Pancreas (tissue), 10 donors: ENCODE measurements around the gene ZNF536. TPM values are rescaled to one million over a fixed set of nuclear protein-coding genes. Genes with fewer than 3 reads are reported as not detected.

Source experiments
- ATAC-seq, 4 donors: fragments of 200-7000 bp; cut with Tn5 transposase; one replicate each; pipeline versions ENCODE4 v1.8.0 to v1.9.1; 2020; ENCODE audit warnings: mild to moderate bottlenecking in 4 of 4, moderate library complexity in 4 of 4
- DNase-seq, 6 donors: peaks; one replicate each; pipeline ENCODE4 v3.0.0-alpha.2; 2020
- FAIRE-seq: peaks from 2 replicates; lab custom pipeline; 2012; peaks lifted over from hg19 to GRCh38; lab: Jason Lieb, UNC
- H3K27ac ChIP-seq, 4 donors: fragments of 200-600 bp; sonication (generic); 1 replicate in 3 of 4; 2 replicates in 1 of 4; pipeline versions ENCODE4 v1.5.0 to v1.8.0; 2020
- H3K27me3 ChIP-seq, 4 donors: fragments of 200-600 bp; one replicate each; pipeline ENCODE4 v1.8.0; 2021
- H3K36me3 ChIP-seq, 3 donors: fragments of 200-600 bp; sonication (generic) in 1 of 3; one replicate each; pipeline versions ENCODE4 v1.5.0 to v1.8.0; 2020 to 2021
- H3K4me1 ChIP-seq, 3 donors: fragments of 200-600 bp; one replicate each; pipeline ENCODE4 v1.8.0; 2021
- H3K4me3 ChIP-seq, 4 donors: fragments of 200-600 bp; sonication (generic) in 2 of 4; one replicate each; pipeline versions ENCODE4 v1.5.0 to v1.8.0; 2020 to 2021
- H3K9me3 ChIP-seq, 4 donors: fragments of 200-600 bp; one replicate each; pipeline ENCODE4 v1.8.0; 2021
- WGBS, 2 donors: extraction: QIAGEN DNeasy Blood & Tissue Kit; methylation state at CpG; one replicate each; pipeline ENCODE4 v1.1.7; 2013; 5-methylcytosine and 5-hydroxymethylcytosine counted together
- intact Hi-C, 3 donors: fragments of 100-400 bp; cut with DNase I; formaldehyde crosslinking; loops; one replicate each; pipeline versions ENCODE4 v1.11.1 to v1.14.2; 2022
- polyA plus RNA-seq, 2 donors: library from polyadenylated mRNA; stranded (reverse); fragments of 200-250 nt; gene quantifications; one replicate each; pipeline ENCODE4 v1.2.3, GENCODE V29; 2013
- total RNA-seq, 6 donors: library from RNA; stranded (reverse); fragmentation: NEBNext Ultra II Directional in 4 of 6; extraction: Animal tissue kit (Norgen Biotek cat#: 25700) in 4 of 6; gene quantifications; one replicate each; pipeline versions ENCODE4 v1.2.1 to v1.2.4, GENCODE V29; 2021 to 2023
- TF ChIP-seq, protein P1 (sequence below), 4 donors: fragments of 200-600 bp; sonication (generic) in 3 of 4; IDR thresholded peaks; one replicate each; pipeline versions ENCODE4 v1.5.0 to v1.8.0; 2021; ENCODE audit warnings: antibody characterized with exemption in 4 of 4
- donor health status: healthy with polysubstance abuse.
- donor health status: DM: no; HTN: no; CAD: no; lungs with moderate emphysema.
- donor health status: DM: no; HTN: no; CAD: no.
- donor health status: control.
- donor health status: control.
- donor health status: Bipolar disorder and iron deficiency.
- donor health status: DM: yes; HTN: yes; CAD: no.
- donor health status: DM: no; HTN: no; CAD: no.
- donor health status: DM: no; HTN: no; CAD: no.
- donor health status: DM: yes; HTN: yes; CAD: no.

Gene ZNF536
- total and polyA plus RNA-seq, 8 donors = 0.06 to 1.7 (median 0.13) TPM

DNA sequence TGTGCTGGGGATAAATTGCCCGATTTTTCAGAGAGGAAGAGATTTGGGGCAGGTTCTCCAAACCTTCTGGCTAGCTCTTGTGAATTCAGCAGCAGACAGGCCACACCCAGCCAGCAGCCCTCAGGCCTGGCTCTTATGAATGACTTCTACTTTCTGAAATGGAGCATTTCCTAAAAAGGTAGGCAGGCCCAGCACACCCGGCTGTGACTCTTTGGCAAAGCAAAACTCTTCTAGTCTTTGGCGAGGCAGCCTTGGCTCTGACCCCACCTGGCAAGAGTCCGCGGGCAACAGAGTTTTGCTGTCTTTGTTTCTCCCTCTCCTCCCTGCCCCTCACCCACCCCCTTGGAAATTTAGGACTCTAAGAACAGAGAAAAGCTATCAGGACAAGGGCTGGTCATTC, 221.2 kb downstream of the ZNF536 start:
- WGBS, 2 donors = 73 to 80% methylated on average over 5 of the region's 5 CpGs
- FAIRE-seq = no peak
- DNase-seq = no peak
- TF ChIP-seq, protein P1, sequence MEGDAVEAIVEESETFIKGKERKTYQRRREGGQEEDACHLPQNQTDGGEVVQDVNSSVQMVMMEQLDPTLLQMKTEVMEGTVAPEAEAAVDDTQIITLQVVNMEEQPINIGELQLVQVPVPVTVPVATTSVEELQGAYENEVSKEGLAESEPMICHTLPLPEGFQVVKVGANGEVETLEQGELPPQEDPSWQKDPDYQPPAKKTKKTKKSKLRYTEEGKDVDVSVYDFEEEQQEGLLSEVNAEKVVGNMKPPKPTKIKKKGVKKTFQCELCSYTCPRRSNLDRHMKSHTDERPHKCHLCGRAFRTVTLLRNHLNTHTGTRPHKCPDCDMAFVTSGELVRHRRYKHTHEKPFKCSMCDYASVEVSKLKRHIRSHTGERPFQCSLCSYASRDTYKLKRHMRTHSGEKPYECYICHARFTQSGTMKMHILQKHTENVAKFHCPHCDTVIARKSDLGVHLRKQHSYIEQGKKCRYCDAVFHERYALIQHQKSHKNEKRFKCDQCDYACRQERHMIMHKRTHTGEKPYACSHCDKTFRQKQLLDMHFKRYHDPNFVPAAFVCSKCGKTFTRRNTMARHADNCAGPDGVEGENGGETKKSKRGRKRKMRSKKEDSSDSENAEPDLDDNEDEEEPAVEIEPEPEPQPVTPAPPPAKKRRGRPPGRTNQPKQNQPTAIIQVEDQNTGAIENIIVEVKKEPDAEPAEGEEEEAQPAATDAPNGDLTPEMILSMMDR (IDR thresholded peaks at IDR 0.05) = no peak
- H3K9me3 ChIP-seq = no peaks in the 10 kb centered on the region
- peaks cover 0 to 7% (median 0%) of the 10 kb centered on the region in 4 donors for H3K27me3 ChIP-seq
- no peaks in the 10 kb centered on the region for H3K4me1 ChIP-seq
- no peak for ATAC-seq
- H3K27ac ChIP-seq = no peak overlapping the region
- H3K4me3 ChIP-seq = no peak overlapping the region
- H3K36me3 ChIP-seq = no peaks in the 10 kb centered on the region
- intact Hi-C loops = no loop called here

DNA sequence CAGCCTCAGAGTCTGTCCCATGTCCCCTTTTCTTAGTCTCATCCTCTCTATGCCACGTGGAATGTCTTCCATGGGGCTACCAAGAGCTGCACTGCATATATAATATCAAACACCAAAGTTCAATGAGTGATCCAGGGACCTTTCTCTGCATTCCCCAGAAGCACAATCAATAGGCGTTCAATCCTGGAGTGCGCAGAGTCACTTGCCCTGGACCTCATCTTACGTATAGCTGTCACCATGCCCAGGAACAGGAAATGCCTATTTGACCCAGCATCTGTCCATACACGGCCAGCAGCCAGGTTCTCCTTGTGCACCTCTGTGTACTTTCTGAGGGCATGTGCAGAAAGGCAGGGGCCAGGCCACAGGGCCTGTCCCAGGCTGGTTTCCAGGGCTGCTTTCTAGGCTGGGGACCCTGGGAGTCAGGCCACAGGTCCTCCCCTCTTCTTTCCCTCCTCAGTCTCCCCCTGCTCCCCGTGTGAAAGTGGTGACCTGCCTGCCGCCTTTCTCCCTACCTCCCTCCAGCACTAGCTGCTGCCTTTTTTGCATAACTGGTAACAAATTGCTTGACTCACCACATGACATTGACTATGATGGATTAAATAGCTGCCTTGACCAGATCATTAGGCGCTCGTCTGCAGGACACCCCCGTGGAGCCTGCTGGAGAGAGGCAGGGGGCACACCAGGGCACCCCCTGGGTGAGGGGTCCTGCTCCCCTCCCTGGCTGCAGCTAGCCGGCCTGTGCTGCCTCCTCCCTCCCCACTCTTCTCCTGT, 222.0 kb downstream of the ZNF536 start:
- intact Hi-C loops = no loop called here
- Histone ChIP-seq H3K27ac (no peak overlapping the region), H3K27me3 (peaks cover 0 to 7% (median 0%) of the 10 kb centered on the region in 4 donors), H3K4me3 (no peak overlapping the region), H3K4me1 (no peaks in the 10 kb centered on the region), H3K36me3 (no peaks in the 10 kb centered on the region), H3K9me3 (no peaks in the 10 kb centered on the region)
- 49 to 63% methylated on average over 11 of the region's 11 CpGs for WGBS, 2 donors
- FAIRE-seq (no peak), DNase-seq (no peak), ATAC-seq (no peak)
- TF ChIP-seq, protein P1 (IDR thresholded peaks at IDR 0.05) = no peak

DNA sequence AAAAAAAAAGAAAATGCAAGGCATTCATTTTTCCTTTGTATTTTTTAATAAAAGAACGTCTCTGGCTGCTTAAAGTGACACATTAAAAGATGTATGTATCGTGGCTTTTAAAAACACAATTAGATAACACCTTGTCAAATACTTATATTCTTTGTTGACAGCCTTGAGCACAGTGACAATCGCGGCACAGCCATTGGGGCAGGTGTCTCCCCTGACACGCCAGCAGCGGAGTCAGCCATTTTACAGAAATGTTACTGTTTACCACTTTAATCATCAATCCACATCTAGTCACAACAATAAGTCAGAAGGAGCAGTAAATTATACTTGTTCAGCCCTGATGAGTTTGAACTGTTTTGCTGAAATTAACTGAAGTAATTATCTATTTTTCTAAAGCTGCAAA, 224.1 kb downstream of the ZNF536 start:
- no peaks in the 10 kb centered on the region for H3K9me3 ChIP-seq
- DNase-seq (no peak), ATAC-seq (no peak), FAIRE-seq (no peak)
- no peak overlapping the region for H3K27ac ChIP-seq
- no peaks in the 10 kb centered on the region for H3K4me1 ChIP-seq
- no peak overlapping the region for H3K4me3 ChIP-seq
- intact Hi-C loops = no loop called here
- 50 to 51% methylated on average over 6 of the region's 6 CpGs for WGBS, 2 donors
- no peaks in the 10 kb centered on the region for H3K36me3 ChIP-seq
- TF ChIP-seq, protein P1 (IDR thresholded peaks at IDR 0.05) = no peak
- H3K27me3 ChIP-seq = peaks cover 0 to 12% (median 0%) of the 10 kb centered on the region in 4 donors

DNA sequence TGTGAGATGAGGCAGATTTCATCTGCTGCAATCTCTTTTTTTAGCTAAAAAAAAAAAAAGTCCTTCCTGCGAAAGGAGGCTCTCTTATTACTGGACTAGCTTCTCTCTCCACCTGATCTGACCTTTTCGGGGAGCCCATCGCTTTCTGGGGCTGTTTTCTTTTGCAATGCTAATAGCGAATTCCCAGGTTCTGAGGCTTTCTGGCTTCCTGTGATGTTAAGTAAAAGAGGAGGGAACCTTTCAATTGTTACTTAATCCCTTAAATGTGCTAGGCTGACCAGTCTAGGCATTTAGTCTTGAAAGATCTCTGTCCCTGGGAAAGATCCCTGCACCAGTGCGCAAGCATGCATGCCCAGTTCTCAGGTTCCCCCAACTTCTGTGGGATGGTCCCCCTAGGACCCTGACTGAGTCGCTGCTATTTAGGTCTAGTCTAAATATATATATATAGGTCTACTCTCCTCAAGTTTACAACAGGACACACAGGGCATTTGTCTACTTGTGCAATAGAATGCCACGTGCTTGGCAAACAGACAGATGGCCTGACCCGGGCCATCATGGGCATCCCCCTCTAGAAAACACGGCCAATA, 224.7 kb downstream of the ZNF536 start:
- intact Hi-C loops = no loop called here
- WGBS, 2 donors = 39 to 48% methylated on average over 9 of the region's 9 CpGs
- Histone ChIP-seq H3K4me1 (no peaks in the 10 kb centered on the region), H3K27me3 (peaks cover 0 to 12% (median 0%) of the 10 kb centered on the region in 4 donors), H3K4me3 (no peak overlapping the region), H3K36me3 (no peaks in the 10 kb centered on the region), H3K27ac (no peak overlapping the region), H3K9me3 (no peaks in the 10 kb centered on the region)
- ATAC-seq (no peak), FAIRE-seq (no peak), DNase-seq (no peak)
- TF ChIP-seq, protein P1 (IDR thresholded peaks at IDR 0.05) = no peak

DNA sequence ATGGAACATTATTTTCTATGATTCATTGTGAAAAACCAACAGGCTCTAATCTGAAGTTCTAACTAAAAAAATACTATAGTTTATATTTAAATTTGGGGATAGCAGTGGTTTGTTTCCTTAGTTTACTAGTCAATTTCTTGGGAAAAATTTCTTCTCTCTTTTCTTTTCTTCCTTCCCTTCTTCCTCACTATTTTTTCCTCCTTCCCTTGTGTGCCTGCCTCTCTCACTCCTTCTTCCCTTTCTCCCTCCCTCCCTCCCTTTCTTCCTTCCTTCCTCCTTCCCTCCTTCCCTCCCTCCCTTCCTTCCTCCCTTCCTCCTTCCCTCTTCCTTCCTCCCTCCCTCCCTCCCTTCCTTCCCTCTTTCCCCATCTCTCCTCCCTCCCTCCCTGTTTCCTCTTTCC, 226.5 kb downstream of the ZNF536 start:
- DNase-seq (no peak), FAIRE-seq (no peak), ATAC-seq (no peak)
- Histone ChIP-seq H3K27ac (no peak overlapping the region), H3K36me3 (no peaks in the 10 kb centered on the region), H3K4me3 (no peak overlapping the region), H3K27me3 (peaks cover 0 to 12% (median 0%) of the 10 kb centered on the region in 4 donors), H3K9me3 (no peaks in the 10 kb centered on the region), H3K4me1 (no peaks in the 10 kb centered on the region)
- TF ChIP-seq, protein P1 (IDR thresholded peaks at IDR 0.05) = no peak
- intact Hi-C loops = no loop called here
